GM19372 (cell line): ENCODE measurements around the gene PARVA.

Experiments used
- ATAC-seq: cut with Tn5 transposase; IDR thresholded peaks from one replicate; pipeline ENCODE4 v1.9.1; 2021; ENCODE audit warnings: mild to moderate bottlenecking, low read depth, moderate library complexity; ENCODE audit not compliant: unreplicated experiment

Gene PARVA

GRCh38 chr11:12523180-12523924, 146.0 kb downstream of the PARVA start:
- no peak for ATAC-seq

- ATAC-seq = no peak
Observed at GRCh38 chr11:12524865-12525264, 147.5 kb downstream of the PARVA start.

- ATAC-seq = no peak
Observed at GRCh38 chr11:12525466-12526055, 148.2 kb downstream of the PARVA start.

GRCh38 chr11:12526789-12527188, 149.4 kb downstream of the PARVA start:
- no peak for ATAC-seq

- no peak for ATAC-seq
Observed at GRCh38 chr11:12528487-12528886, 151.1 kb downstream of the PARVA start.

GRCh38 chr11:12529041-12529440, 151.7 kb downstream of the PARVA start:
- no peak for ATAC-seq

- ATAC-seq = no peak
Observed at GRCh38 chr11:12529793-12530192, 152.4 kb downstream of the PARVA start.

GRCh38 chr11:12531020-12531419, 153.6 kb downstream of the PARVA start:
- no peak for ATAC-seq

GRCh38 chr11:12531681-12532080, 154.3 kb downstream of the PARVA start:
- no peak for ATAC-seq

- no peak for ATAC-seq
Observed at GRCh38 chr11:12532580-12532979, 155.2 kb downstream of the PARVA start.

- no peak for ATAC-seq
Observed at GRCh38 chr11:12534549-12534948, 157.2 kb downstream of the PARVA start.

- no peak for ATAC-seq
Observed at GRCh38 chr11:12535321-12535720, 157.9 kb downstream of the PARVA start.

- no peak for ATAC-seq
Observed at GRCh38 chr11:12536566-12536965, 159.2 kb downstream of the PARVA start.

- ATAC-seq = no peak
Observed at GRCh38 chr11:12537778-12538401, 160.5 kb downstream of the PARVA start.

- no peak for ATAC-seq
Observed at GRCh38 chr11:12538889-12539421, 161.6 kb downstream of the PARVA start.

GRCh38 chr11:12539572-12539971, 162.2 kb downstream of the PARVA start:
- ATAC-seq = no peak

- no peak for ATAC-seq
Observed at GRCh38 chr11:12540075-12540680, 162.8 kb downstream of the PARVA start.

GRCh38 chr11:12540913-12541582, 163.7 kb downstream of the PARVA start:
- ATAC-seq = no peak

- no peak for ATAC-seq
Observed at GRCh38 chr11:12541583-12542151, 164.3 kb downstream of the PARVA start.

- ATAC-seq = no peak
Observed at GRCh38 chr11:12542186-12542935, 165.0 kb downstream of the PARVA start.
